Measurements from ENCODE around the gene PDXP.
"Not testable (repeated sequence)": the region's sequence is repeated elsewhere in the genome, so short reads cannot be mapped to it uniquely, and the experiment has no call there.

PDXP gene, protein sequence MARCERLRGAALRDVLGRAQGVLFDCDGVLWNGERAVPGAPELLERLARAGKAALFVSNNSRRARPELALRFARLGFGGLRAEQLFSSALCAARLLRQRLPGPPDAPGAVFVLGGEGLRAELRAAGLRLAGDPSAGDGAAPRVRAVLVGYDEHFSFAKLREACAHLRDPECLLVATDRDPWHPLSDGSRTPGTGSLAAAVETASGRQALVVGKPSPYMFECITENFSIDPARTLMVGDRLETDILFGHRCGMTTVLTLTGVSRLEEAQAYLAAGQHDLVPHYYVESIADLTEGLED

DNA sequence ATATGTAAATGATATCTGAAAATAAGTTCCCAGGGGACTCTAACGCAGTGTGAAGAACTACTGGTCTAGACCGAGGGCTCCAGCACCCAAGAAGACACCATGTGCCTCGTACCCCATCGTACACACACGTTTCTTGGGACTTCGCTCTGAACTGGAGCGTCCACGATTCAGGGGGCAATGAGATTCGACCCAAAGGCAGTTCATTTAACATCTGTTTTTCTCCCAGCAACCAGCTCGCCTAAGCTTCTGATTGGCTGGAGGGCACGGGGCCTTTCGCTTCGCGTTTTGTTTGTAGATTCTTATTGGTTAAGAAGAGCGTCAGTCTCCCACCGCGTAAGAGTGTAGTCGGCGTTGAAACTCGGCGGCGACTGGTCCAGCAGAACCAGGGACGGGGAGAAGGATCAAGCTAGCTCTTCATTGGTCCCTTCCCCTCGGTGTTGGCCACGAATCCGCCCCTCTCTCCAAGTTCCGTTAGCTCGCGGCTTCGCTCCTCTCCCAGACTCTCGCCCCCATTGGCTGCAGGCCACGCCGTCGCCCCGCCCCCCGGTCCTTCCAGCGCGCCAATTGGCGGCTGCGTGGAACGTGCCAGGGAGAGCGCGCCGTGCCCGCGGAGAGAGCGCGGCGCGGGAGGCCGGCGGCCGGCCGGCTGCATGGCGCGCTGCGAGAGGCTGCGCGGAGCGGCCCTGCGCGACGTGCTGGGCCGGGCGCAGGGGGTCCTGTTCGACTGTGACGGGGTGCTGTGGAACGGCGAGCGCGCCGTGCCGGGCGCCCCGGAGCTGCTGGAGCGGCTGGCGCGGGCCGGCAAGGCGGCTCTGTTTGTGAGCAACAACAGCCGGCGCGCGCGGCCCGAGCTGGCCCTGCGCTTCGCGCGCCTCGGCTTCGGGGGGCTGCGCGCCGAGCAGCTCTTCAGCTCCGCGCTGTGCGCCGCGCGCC, at the start of gene PDXP:
Gene PDXP, plus strand, starts transcription at position 591 of the 933 bp plus-strand sequence. Its CDS starts 60 bp downstream, at position 651.
- DNase-seq (ENCODE audit: low spot score): peak; percentile 97

DNA sequence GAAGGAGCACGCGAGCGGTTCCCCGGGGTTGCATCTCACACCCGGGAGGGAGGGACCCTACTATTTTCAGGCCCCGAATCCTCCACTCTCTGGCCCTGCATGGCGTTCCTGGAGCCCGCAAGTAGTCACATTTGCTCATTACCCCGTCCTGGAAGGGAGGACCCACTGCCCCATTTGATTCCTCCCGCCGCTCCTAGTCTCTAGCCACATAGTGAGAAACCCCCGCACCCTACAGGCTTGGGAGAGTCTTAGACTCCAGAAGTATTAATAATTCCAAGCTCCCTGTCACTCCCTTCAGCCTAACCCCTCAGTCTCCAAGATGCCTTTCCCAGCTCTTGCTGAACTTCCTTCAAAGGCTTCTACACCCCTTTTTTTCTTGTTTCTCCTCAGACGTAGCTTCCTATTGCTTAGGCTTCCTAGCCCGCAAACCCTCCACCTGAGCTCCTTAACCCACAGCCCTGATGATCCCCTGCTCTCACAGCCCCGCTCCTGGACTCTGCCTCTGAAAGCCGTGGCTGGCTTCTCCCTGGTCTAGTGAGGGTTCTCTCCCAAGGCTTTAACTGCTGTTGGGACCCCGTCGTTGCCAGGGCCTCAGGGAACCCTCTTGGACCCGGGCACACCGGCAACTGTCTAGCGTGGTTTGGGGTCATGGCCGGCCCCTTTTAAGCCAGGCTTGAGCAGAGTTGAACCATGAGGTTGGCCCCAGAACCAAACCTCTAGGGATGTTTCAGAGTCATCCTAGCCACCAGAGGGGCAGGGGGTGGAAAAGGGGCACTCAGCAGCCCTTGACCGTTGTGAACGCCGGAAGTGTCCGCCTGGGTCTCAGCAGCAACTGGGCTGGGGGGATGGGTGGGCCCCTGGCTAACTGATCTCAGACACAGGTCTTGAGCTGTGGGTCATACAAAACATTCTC, 49.0 kb upstream of the PDXP start:
- peak; percentile 54 for DNase-seq (ENCODE audit: low spot score)

DNA sequence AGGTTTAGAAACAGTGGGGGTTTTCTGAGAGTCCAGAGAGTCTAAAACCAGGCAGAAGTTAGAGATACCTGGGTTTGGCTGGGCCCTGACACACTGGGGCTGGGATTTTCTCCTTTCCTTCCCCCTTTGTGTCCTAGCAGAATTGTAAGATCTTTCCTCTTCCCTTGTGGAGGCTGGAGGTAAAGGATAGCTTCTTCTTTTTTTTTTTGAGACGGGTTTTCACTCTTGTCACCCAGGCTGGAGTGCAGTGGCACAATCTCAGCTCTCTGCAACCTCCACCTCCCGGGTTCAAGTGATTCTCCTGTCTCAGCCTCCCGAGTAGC, 48.4 kb upstream of the PDXP start:
- DNase-seq (ENCODE audit: low spot score): not testable (repeated sequence)

DNA sequence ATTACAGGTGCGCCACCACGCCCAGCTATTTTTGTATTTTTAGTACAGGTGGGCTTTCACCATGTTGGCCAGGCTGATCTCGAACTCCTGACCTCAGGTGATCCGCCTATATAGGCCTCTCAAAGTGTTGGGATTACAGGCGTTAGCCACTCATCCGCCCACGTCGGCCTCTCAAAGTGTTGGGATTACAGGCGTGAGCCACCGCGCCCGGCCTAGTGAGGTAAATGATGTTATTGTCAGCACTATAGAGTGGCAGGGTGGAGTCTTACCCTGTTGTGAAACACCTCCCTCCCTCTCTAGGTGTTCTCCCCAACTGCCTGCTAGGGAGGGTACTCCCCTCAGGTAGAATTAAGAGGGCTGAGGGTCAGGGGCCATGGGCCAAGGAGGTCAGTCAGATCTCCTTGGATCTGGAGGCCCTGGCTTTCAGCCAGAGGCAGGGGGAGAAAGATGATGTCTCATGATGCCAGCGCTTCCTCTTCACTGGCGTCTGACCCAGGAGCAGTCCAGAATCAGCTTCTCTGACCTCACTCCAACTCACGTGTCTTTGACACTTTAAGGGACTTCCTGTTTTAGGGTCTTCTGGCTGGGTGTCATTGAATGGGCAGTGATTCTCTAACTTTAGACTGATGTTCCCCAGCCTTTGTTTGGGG, 47.9 kb upstream of the PDXP start:
- DNase-seq (ENCODE audit: low spot score): no peak

DNA sequence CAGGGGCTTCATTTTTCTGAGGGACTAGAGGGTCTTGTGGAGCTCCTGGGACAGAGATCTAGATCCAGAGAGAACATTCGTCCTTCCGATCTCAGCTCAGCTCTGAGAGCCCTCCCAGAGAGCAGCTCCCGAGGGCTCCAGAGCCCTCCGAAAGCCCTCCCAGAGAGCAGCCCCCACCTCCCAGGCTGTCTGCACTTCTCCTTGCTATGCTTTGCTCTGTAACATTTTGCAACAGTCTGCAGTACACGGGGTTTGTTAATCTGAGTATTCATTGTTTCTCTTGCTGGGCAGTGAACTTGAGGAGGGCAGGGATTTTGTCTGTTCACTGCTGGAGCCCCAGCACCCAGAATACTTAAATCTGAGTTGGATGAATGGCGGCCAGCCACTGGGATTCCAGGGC, 47.3 kb upstream of the PDXP start:
- no peak for DNase-seq (ENCODE audit: low spot score)

DNA sequence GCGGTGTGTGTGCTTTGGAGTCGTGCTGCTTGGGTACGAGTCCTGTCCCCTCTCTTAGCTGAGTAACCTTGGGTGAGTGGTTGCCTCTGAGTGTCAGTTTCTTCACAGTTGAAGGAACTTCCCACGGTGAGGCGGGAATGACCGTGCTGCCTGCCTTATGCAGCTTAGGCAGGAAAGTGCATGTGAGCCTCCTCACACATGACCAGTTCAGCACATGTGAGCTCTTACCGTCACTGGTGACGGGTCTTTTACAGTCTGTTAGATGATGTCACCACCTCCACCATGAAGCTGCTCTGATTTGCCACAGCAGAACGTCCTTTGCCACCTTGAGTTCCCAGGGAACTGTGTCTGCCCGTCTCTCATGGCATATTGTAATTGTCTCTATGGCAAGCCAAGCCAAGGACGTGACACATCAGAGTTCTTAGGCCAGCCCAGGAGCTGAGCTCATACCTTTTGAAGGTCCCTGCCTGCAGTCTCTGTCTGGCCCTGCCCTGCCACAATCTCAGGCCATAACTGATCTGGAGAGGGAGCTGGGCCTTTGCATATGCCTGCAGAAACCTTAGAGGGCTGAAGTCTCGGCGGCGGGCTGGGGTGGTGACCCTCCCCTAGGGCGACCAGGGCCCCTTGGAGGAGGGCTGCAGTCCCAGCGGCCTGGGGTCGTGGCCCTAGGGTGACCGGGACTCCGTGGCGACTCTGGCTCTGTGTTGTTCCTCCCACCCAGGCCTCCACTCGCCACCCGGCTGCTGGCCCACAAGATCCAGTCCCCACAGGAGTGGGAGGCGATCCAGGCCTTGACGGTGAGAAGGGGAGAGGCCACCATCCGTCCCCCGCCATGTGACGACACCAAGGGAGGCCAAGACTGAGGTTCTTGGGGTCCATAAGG, 42.1 kb upstream of the PDXP start:
- DNase-seq (ENCODE audit: low spot score): no peak

DNA sequence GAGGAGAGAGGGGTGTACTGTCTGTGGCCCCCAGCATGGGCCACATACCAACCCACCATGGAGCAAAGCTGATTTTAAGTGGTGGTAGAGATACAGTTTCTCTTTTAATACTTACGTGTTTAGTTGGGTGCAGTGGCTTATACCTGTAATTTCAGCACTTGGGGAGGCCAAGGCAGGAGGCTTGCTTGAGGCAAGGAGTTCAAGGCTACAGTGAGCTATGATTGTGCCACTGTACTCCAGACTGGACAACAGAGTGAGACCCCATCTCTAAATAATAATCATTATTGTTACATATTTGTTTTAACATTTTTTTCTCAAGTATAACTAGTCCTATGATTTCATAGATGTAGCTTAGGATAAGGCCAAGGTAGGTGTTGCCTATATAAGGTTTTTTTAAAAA, 41.1 kb upstream of the PDXP start:
- DNase-seq (ENCODE audit: low spot score): no peak

DNA sequence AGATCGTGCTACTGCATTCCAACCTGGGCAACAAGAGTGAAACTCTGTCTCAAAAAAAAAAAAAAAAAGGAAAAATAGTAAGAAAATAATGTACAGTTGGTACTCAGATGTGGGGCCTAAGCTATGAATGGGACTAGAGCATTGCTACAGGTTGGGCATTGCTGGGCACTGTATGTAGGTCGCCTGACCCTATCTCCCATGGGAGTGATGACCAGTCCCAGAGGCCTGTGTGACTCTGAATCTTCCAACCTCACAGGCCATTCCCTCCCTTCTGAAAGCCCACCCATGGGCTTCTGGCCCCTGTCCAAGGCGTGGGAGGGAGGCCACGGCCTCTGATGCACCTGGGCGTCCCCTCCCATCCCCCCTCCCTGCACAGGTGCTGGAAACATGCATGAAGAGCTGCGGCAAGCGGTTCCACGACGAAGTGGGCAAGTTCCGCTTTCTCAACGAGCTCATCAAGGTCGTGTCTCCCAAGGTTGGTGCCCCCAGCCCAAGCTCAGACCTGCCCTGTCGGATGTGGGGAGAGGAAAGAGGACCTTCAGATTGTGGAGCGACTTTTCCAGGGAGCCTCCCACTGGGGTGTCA, 40.4 kb upstream of the PDXP start:
- DNase-seq (ENCODE audit: low spot score): no peak

DNA sequence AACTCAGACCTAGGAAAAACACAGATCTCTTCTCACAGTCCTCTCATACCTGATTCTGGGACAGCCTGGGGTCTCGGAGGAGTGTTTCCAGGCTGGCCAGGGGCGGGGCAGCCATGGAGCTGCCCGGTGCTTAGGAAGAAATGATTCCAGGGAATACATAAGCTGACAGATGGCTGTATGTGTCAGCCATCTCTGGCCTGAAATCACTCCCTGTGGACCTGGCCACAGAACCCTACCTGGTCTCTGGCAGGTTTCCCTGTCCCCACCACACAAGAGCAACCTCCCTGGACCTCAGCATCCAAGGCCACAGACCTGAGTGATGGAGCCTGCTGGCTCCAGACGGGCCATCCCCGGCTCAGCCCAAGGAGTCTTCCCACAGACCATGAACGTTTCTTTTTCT, 39.8 kb upstream of the PDXP start:
- DNase-seq (ENCODE audit: low spot score): no peak

DNA sequence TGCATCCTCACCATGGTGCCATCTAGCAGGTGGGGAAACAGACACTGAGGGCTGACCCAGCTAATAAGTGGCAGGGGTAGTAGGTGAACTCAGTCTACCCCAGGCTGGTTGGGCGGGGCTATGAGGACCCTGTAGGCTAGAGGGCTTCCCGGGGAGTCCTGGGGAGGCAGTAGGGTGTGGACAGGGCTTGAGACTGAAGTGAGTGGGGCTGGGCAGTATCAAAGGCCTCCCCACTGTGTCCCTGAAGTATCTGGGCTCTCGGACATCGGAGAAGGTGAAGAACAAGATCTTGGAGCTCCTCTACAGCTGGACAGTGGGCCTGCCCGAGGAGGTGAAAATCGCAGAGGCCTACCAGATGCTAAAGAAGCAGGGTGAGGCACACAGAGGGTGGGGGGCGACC, 38.5 kb upstream of the PDXP start:
- DNase-seq (ENCODE audit: low spot score): no peak

DNA sequence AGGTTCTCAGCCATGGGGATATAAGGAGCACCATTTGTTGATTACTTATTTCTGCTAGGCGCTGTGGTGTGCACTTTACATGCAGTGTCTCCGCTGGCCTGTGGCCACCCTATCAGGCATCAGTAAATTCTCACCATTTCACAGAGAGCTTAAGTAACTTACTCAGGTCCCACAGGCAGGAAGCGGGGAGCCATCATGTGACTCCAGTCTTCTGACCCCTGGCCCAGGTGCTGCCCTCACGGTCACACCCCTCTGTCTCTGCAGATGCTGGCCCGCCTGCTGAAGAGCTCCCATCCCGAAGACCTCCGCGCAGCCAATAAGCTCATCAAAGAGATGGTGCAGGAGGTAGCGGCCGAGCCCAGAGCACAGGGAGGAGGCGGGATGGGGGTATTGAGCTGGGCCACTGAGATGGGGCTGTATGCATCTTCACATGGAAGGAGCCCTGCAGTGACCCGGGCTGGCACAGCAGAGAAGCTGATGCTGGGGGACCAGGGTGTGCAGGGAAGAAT, 37.1 kb upstream of the PDXP start:
- DNase-seq (ENCODE audit: low spot score): no peak

DNA sequence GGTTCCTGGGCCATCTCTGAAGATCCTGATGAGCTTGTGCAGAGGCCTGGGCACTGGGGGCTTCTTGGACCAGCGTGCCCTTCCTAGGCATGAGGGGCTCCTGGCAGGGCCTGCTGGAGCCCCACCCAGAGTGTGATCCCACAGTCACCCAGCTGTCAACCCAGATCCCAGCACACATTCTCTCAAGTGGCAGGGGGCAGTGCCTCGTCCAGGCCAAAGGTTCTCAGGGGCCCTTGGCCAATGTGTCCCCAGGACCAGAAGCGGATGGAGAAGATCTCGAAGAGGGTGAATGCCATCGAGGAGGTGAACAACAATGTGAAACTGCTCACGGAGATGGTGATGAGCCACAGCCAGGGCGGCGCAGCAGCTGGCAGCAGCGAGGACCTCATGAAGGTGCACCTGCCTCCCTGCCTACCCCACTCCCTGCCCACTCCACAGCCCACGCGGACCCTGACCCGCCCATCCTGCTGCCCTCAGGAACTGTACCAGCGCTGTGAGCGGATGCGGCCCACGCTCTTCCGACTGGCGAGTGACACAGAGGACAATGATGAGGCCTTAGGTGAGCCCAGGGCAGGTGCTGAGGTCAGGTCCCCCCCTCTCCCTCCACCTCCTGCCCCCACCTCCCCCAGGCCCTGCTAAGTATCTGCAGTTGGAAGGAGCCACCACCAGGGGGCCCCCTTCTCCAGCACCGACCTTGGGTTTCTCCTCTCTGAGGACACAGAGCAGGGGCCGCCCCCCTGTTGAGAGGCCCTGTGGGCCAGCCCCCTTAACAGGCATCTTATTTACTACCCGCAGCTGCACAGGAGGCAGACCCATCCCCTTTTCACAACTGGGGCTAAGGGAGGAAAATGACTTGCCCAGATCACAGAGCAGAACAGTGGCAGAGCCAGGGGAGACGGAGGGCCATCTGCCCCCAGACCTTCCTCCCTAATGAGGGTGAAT, 35.2 kb upstream of the PDXP start:
- DNase-seq (ENCODE audit: low spot score): peak; percentile 86

DNA sequence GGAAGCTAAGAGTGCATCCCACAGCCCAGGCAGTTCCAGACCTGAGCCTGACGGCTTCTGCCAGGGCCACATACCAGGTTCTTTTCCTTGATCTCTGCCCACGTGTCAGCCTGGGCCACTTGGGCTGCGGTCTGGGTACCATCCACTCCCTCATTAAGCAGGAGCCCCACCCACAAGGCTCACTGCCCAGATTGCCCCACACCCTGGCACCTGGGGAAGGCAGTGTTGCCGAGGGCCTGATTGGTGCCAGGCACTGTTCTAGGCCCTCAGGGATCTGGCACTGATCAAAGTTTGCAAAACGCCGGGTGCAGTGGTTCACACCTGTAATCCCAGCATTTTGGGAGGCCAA, 34.5 kb upstream of the PDXP start:
- DNase-seq (ENCODE audit: low spot score): no peak

DNA sequence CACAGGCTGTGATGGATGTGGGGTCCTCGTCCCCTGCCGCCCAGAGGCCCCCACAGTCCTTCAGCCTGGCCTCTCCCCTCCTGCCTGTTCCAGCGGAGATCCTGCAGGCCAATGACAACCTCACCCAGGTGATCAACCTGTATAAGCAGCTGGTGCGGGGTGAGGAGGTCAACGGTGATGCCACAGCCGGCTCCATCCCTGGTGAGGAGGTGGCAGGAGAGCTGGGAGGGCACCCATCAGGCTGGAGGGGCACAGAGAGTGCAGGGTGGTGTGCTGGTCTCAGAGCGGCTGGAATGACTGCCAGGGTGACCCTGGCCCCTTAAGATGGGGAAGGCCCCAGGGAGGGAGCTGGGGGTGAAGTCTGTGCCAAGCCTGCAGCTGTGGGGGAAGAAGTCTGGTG, 33.6 kb upstream of the PDXP start:
- no peak for DNase-seq (ENCODE audit: low spot score)

DNA sequence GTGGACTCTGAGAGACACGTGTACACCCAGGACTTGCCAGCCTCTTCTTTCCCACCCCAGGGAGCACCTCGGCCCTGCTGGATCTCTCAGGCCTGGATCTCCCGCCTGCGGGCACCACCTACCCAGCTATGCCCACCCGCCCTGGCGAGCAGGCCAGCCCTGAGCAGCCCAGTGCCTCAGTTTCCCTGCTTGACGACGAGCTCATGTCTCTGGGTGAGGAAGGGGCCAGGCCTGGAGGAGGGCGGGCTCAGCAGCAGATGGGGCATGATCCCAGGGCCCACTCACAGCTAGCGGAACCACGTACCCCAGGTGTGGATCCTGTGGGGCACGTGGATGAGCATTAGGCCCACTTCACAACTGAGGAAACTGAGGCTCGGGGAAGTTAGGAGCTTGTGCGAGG, 32.8 kb upstream of the PDXP start:
- no peak for DNase-seq (ENCODE audit: low spot score)

DNA sequence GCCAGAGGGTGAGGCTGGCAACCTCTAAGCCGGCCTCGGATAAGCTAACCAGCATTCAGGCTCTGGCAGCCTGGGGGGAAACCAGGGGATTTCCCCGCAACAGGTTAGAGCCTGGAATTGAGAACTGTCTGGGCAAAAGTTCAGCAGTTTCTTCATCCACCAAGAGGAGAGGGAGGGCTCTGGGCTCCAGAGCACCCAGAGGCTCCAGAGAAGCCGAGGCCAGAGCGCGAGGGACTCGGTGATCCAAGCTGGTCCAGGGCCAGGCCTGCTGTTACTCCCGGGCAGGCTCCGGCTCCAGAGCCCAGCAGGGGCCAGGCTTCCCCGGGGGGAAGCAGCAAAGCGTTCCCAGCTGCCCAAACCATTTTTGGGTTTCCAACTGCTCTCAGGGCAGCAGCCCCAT, 32.4 kb upstream of the PDXP start:
- no peak for DNase-seq (ENCODE audit: low spot score)

DNA sequence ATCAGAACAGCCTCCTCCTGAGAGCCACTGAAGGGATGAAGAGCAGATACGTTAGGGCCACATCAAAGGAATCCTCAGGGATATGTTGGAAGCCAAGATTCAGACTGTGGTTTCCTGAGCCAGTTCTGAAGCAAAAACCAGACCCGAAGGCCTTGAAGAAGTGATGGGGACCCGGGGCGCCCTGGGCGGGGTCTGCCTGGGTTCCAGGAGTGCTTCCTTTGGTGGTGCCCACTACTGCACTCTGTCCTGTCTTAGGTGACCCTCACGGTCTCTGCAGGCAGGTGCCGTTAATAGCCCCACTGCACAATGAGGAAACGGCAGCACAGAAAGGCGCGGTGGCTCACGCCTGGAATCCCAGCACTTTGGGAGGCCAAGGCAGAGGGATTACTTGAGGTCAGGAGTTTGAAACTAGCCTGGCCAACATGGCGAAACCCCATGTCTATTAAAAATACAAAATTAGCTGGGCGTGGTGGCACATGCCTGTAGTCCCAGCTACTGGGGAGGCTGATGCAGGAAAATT, 31.9 kb upstream of the PDXP start:
- DNase-seq (ENCODE audit: low spot score): no peak

DNA sequence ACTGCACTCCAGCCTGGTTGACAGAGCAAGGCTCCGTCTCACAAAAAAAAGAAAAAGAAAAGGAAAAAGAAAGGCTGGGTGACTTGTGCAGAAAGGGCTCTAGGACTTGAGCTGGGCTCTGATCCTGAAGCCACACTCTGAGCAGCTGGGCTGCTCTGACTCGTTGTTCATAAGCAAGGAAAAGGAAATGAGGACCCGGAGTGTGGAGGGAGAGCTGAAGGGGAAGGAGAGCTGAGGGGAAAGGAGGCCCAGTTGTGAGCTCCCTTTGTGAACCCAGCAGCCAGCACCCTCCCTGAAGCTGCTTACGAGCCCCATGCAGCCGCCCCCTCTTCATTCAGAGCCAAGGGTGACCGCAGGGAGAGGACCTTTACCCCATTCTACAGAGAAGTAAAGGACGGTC, 31.4 kb upstream of the PDXP start:
- DNase-seq (ENCODE audit: low spot score): no peak

DNA sequence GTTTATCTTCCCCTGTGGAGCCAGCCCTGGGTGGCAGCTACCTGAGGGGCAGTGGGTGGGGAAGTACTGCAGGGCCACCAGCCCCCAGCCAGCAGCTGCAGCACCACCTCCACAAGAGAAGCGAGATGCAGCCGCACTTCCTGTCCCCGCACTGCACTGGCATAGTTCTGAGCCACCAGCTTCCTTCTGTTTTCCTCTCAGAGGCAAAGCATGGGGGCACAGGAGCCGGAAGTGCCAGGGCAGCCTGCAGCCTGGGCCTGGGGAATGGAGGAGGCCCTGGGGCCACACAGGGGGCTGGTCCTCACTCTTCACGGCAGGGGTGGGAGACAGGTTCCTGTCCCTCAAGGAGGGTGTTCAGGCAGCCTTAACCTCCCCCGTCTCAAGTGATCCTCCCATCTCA, 31.0 kb upstream of the PDXP start:
- no peak for DNase-seq (ENCODE audit: low spot score)
